Measurements from ENCODE around the gene RAB13.
A peak's percentile ranks its signal among the peaks of the same experiment; 100 is the strongest.

DNA sequence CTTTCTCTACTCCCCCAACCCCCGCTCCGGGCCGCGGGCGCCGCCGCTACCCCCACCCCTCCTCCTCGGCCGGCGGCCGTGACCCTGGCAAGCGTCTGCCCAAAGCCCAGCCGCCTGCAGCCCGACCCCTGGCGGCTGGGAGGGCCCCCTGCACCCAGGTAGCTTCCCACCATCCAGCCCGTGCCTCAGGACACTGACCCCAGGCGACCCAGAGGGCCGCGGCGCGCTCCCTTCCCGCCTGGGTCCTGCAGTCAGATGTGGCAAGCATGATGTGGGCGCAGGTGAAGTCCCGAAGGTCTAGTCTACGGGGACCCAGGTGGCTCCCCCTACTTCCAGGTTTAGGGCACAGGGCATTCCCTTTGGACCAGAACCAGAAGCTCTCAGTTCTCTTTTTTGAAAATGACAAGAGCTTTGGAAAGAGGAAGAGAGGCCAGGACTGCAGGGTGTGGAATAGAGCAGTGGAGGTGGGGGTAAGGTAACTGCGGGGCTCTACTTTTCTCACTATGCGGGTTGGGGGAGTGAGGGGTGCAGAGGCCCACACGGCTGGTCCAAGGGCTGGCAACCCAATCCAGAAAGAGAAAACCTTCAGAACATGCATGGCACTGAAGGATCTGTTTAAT, 39.4 kb downstream of the RAB13 start, which contains the start of gene DENND4B:
- TF ChIP-seq, protein P1, sequence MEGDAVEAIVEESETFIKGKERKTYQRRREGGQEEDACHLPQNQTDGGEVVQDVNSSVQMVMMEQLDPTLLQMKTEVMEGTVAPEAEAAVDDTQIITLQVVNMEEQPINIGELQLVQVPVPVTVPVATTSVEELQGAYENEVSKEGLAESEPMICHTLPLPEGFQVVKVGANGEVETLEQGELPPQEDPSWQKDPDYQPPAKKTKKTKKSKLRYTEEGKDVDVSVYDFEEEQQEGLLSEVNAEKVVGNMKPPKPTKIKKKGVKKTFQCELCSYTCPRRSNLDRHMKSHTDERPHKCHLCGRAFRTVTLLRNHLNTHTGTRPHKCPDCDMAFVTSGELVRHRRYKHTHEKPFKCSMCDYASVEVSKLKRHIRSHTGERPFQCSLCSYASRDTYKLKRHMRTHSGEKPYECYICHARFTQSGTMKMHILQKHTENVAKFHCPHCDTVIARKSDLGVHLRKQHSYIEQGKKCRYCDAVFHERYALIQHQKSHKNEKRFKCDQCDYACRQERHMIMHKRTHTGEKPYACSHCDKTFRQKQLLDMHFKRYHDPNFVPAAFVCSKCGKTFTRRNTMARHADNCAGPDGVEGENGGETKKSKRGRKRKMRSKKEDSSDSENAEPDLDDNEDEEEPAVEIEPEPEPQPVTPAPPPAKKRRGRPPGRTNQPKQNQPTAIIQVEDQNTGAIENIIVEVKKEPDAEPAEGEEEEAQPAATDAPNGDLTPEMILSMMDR (IDR thresholded peaks at IDR 0.05): peak in 2 of 3 experiments; percentile 95 to 99
- no peak for TF ChIP-seq EP300 (IDR thresholded peaks at IDR 0.05)

Data from esophagus muscularis mucosa (tissue), 3 donors.